CD4-positive, alpha-beta T cell treated with Interleukin-21 for 1 hour (primary cell): ENCODE measurements around the gene PGAM2.

Source experiments
- DNase-seq: peaks from one replicate; pipeline ENCODE4 v3.0.0-alpha.2; 2020

Gene PGAM2

DNA sequence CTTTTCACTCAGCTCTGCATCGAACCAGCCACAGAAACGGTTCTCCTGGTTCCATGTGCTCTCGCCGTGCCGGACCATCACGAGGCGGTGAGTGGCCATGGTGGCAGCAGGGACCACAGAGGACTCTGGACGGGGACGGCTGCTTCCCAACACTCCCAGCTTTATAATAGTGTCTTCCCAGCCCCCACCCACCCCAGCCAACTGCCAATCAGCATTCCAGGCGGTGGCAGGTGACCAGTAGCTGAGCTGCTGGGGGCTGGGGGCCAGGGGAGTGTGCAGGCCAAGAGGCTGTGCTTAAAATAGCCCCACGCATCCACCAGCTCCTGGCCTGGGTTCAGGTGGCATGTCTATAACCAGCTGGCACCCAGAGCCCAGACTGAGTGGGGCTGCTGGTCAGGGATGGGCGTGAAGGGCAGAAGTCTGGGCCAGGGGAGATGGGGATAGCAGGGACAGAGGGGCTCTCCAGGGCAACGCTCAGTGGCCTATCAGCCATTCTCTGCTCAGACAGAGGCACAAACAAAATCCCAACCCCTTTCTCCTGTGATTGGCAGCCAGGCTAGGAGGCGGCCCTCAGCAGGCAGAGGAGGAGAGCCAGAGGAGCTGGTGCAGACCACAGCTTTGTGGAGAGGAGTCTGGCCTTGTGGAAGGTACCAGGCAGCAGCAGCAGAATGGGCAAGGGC is at the start of gene PGAM2:
Gene PGAM2, minus strand, starts transcription at position 137 of the 680 bp plus-strand sequence. Its CDS starts 38 bp downstream, at position 99.
- DNase-seq, result no peak

GRCh38 chr7:44114586-44115310 is 49.4 kb upstream of the PGAM2 start:
- DNase-seq, result no peak

GRCh38 chr7:44113764-44114354 is 48.5 kb upstream of the PGAM2 start:
- DNase-seq, result no peak

DNA sequence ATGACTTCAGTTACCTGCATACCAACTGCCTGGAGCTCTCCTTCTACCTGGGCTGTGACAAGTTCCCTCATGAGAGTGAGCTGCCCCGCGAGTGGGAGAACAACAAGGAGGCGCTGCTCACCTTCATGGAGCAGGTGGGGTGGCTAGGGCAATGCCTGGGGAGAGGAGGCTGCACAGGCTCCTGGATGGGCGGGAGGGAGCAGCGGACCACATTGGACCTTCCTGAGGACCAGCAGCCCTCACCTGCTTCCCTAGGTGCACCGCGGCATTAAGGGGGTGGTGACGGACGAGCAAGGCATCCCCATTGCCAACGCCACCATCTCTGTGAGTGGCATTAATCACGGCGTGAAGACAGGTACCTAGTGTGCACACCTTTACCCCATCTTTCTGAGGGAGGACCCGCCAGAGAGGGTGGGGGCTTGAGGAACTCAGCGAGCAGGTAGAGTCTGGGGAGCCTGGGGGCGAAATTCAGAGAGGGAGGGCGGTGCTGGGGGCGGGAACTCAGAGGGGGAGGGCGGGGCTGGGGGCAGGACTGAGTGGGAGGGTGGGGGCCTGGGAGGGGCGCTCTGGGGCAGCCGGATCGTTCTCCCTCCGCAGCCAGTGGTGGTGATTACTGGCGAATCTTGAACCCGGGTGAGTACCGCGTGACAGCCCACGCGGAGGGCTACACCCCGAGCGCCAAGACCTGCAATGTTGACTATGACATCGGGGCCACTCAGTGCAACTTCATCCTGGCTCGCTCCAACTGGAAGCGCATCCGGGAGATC is 47.8 kb upstream of the PGAM2 start:
- no peak for DNase-seq

DNA sequence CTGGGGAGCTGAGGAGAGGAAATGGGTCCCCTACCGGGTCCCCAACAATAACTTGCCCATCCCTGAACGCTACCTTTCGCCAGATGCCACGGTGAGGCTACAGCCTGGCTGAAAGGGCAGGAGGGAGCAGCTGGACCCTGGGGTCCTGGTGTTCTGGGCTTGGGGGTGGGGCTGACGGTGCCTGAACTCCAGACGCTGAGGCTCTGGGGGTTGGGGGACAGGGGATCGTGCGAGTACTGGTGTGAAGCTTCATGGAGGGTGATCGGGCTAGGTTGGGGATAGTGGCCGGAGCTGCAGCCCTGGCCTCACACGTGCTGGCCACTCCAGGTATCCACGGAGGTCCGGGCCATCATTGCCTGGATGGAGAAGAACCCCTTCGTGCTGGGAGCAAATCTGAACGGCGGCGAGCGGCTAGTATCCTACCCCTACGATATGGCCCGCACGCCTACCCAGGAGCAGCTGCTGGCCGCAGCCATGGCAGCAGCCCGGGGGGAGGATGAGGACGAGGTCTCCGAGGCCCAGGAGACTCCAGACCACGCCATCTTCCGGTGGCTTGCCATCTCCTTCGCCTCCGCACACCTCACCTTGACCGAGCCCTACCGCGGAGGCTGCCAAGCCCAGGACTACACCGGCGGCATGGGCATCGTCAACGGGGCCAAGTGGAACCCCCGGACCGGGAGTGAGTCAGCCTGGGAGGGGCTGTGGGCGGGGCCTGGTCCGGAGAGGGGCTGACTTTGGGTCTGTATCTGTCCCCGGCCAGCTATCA is 47.0 kb upstream of the PGAM2 start:
- no peak for DNase-seq

DNA sequence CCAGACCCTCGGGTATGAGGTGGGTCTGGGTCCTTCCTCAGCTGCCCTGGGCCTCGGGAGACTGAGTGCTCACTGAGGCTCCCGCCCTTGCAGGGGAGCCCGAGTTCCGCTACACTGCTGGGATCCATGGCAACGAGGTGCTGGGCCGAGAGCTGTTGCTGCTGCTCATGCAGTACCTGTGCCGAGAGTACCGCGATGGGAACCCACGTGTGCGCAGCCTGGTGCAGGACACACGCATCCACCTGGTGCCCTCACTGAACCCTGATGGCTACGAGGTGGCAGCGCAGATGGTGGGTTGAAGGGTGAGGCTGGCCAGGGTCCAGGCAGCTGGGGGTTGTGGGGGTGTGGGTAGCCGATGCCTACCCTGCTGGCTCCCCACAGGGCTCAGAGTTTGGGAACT is 46.4 kb upstream of the PGAM2 start:
- no peak for DNase-seq

DNA sequence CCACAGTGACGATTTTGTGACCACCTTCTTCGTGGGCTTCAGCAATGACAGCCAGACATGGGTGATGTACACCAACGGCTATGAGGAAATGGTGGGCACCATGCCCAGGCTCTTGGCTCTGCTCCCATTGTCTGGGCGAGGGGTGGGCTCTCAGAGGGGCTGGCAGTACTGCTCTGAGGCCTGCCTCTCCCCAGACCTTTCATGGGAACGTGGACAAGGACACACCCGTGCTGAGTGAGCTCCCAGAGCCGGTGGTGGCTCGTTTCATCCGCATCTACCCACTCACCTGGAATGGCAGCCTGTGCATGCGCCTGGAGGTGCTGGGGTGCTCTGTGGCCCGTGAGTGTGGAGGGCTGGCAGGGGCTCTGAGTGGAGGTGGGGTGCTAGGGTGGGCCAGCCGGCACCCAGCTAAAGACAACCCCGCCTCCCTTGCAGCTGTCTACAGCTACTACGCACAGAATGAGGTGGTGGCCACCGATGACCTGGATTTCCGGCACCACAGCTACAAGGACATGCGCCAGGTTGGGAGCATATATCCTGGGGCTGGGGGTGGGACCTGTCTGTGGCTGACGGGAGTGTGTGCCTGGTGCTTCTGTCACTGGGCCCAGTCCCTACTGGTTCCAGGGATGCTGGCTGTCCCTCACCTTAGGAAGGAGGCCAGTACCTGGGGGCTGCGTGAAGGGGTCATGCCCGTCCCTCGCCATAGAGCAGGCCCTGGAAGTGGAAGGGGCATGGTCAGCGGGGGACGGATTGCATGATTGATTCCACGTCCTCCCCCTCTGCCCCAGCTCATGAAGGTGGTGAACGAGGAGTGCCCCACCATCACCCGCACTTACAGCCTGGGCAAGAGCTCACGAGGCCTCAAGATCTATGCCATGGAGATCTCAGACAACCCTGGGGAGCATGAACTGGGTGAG is 45.6 kb upstream of the PGAM2 start:
- DNase-seq, result no peak

DNA sequence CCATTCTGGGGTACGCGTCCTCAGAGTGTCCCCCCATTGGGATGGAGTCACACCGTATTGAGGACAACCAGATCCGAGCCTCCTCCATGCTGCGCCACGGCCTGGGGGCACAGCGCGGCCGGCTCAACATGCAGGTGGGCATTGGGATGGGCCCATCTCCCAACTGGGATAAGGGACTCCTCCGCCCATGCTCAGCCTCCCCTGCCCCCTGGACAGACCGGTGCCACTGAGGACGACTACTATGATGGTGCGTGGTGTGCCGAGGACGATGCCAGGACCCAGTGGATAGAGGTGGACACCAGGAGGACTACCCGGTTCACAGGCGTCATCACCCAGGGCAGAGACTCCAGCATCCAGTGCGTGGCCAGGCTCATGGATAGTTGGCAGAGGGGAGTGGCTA is 44.6 kb upstream of the PGAM2 start:
- DNase-seq, result no peak

DNA sequence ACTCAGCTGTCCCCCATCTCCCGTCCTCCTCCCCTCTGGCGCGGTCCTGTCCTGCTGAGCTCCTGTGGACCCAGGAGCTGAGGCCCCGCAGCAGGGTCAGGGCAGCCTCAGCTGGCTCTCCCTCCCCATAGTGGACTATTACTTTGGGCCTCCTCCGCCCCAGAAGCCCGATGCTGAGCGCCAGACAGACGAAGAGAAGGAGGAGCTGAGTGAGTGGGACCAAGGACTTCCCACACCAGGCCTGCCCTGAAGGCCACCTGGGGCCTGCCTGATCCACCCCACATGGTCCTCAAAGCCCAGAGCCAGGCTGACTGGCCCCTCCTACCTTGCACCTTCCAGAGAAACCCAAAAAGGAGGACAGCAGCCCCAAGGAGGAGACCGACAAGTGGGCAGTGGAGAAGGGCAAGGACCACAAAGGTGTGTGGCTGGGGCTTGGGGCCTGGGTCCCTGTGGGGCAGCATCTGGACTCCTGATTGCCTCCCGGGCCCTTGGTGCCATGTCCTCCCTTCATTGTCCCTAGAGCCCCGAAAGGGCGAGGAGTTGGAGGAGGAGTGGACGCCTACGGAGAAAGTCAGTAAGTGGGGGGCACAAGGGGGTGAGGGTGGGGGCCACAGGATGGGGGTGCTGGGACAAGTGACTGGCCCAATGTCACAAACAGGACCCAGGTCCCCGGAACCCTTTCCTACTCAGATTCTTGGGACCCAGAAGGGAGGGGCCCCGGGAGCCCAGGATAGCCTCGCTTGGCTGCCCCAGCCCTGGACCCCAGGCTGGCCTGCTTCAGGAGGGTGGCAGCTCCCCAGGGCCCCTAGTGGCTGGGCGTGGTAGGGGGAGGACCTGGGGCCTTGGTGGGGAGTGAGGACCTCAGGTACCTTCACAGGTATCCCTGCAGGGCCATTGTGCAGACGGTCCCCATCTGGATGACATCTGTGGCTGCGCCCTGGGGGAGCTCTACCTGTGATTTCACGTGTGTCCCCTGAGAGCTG is 43.7 kb upstream of the PGAM2 start:
- DNase-seq, result no peak

DNA sequence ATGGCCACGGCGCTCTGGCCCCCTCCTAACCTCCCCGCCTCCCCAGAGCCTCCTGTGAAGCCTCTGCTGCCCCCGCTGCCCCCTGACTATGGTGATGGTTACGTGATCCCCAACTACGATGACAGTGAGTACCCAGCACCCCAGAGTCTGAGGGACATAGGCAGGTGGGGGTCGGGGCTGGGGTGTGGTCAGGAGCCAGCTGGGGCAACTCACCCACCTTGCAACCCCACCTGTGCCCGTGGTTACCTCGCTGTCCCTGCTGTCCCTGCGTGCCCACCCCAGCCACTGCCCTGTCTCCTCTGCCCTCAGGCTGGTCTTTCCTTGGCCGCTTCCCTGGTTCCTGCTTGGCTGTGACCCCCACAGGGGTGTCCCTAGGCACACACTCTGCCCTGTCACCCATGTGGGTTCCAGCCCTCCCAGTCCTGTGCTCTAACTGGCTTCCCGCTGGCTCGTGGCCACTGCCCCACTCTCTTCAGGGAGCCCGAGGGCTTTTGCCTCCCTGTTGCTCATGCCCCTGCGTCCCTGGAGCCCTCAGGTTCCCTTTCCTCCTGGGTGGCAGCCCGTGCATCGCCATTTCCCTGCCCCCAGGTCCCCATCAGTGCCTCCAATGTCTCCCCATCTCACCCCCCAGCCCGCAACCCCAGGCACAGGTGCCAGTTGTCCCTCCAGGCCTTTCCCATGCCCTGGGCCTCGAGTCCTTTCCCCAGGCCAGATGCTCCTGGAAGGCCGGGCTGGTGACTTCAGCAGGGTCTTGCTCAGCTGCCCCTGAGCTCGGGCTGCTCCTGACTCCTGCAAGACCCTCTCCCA is 42.8 kb upstream of the PGAM2 start:
- no peak for DNase-seq

DNA sequence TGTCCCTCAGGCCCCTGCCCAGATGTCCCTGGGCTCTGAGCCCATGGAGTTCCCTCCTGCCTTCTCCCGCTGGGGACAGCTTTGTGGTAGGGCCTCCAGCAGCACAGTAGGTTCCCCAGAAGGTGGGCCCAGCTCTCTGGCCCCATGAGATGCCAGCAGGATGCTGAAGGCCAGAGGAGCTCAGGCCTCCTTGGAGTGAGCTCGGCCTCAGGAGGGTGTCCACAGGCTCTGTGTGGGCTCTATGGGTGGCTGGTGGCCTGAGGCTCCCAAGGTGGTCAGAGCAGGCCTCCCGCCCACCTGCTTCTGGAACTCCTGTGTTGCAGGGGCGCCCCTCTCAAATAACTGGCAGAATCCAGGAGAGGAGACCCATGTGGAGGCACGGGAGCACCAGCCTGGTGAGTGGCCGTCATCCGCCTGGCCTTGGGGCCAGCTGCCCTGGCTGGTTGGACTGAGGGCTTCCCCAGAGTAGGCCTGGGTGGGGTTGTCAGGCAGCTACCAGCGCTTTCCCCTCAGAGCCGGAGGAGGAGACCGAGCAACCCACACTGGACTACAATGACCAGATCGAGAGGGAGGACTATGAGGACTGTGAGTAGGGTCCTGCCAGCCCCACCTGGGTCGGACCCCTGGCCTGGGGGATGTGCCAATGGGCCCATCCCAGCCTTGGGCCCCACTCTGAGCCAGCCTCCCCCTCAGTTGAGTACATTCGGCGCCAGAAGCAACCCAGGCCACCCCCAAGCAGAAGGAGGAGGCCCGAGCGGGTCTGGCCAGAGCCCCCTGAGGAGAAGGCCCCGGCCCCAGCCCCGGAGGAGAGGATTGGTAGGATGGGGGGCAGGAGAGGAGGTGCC is 42.0 kb upstream of the PGAM2 start:
- DNase-seq, result no peak

GRCh38 chr7:44106311-44107065 is 41.1 kb upstream of the PGAM2 start:
- no peak for DNase-seq

- no peak for DNase-seq
Measured at GRCh38 chr7:44105832-44106231, 40.5 kb upstream of the PGAM2 start.

- no peak for DNase-seq
Measured at GRCh38 chr7:44104860-44105771, 39.7 kb upstream of the PGAM2 start.

DNA sequence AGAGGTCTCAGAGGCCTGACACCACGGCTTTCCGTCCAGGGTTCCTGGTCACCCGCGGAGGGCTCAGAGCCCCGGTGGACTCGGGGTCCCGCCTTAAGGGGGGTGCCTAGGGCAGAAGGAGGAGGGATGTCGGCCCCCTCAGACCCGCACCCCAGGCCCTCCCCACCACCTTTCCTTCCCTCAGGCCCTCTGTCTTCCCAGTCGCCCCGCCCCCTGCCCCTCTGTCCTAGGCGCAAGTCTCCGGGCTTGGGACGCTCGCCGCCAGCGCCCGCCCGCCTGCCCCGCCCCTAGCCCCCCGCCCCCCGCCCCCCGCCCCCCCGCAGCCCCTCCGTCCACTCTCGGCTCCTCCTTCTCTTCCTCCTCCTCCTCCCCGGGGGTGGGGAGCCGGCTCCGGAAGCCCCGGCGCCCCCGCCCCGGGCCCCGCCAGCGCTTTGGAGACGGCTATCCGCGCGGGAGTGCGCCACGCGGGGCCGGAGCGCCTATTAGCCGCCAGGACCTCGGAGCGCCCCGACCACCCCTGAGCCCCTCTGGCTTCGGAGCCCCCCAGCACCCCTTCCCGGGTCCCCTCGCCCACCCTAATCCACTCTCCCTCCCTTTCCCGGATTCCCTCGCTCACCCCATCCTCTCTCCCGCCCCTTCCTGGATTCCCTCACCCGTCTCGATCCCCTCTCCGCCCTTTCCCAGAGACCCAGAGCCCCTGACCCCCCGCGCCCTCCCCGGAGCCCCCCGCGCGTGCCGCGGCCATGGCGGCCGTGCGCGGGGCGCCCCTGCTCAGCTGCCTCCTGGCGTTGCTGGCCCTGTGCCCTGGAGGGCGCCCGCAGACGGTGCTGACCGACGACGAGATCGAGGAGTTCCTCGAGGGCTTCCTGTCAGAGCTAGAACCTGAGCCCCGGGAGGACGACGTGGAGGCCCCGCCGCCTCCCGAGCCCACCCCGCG is 38.8 kb upstream of the PGAM2 start, which contains the start of gene AEBP1:
Gene AEBP1, plus strand, starts transcription at position 423 of the 937 bp plus-strand sequence. Its CDS starts 321 bp downstream, at position 744.
- peak; percentile 25 for DNase-seq
